SK-N-SH treated with all-trans-retinoic acid at 6 μM for 48 hours (cell line): ENCODE results near the gene VSTM4.

Experiments
- ARNTL ChIP-seq: fragments of 450-650 bp; formaldehyde crosslinking; IDR thresholded peaks from 2 replicates; pipeline ENCODE4 v1.5.0; 2020; ENCODE audit warnings: low read depth, mild to moderate bottlenecking, moderate library complexity, borderline replicate concordance
- CREB5 ChIP-seq: fragments of 250-450 bp; sonication (Bioruptor Pico); IDR thresholded peaks from 2 replicates; pipeline ENCODE4 v1.5.1; 2020; ENCODE audit warnings: low read depth, mild to moderate bottlenecking, moderate library complexity
- CSRNP3 ChIP-seq: fragments of 250-450 bp; sonication (Bioruptor Pico); IDR thresholded peaks from 2 replicates; pipeline ENCODE4 v1.5.1; 2021; ENCODE audit warnings: mild to moderate bottlenecking, moderate library complexity
- GLIS3 ChIP-seq: fragments of 250-450 bp; sonication (Bioruptor Pico); IDR thresholded peaks from 2 replicates; pipeline ENCODE4 v1.5.0; 2020; ENCODE audit warnings: mild to moderate bottlenecking, moderate library complexity
- ISL1 ChIP-seq: fragments of 250-450 bp; sonication (Bioruptor Pico); IDR thresholded peaks from 2 replicates; pipeline ENCODE4 v2.1.2; 2022; ENCODE audit warnings: mild to moderate bottlenecking, moderate library complexity
- PATZ1 ChIP-seq: fragments of 250-450 bp; sonication (Bioruptor Pico); IDR thresholded peaks from 2 replicates; pipeline ENCODE4 v1.8.0; 2020; ENCODE audit warnings: mild to moderate bottlenecking, moderate library complexity, borderline replicate concordance
- POU6F1 ChIP-seq: fragments of 250-450 bp; sonication (Bioruptor Pico); IDR thresholded peaks from 2 replicates; pipeline ENCODE4 v1.8.0; 2021; ENCODE audit warnings: low read depth, mild to moderate bottlenecking, moderate library complexity, borderline replicate concordance
- SNAI2 ChIP-seq: fragments of 250-450 bp; sonication (Bioruptor Pico); IDR thresholded peaks from 2 replicates; pipeline ENCODE4 v1.5.0; 2020; ENCODE audit warnings: mild to moderate bottlenecking, moderate library complexity
- ZC3H10 ChIP-seq: fragments of 250-450 bp; sonication (Bioruptor Pico); IDR thresholded peaks from 2 replicates; pipeline ENCODE4 v1.5.1; 2021; ENCODE audit warnings: mild to moderate bottlenecking, moderate library complexity
- ZFP3 ChIP-seq: fragments of 250-450 bp; sonication (Bioruptor Pico); IDR thresholded peaks from 2 replicates; pipeline ENCODE4 v1.5.0; 2020; ENCODE audit warnings: mild to moderate bottlenecking, moderate library complexity
- ZFP30 ChIP-seq: fragments of 450-650 bp; formaldehyde crosslinking; IDR thresholded peaks from 2 replicates; pipeline ENCODE4 v1.5.0; 2022; ENCODE audit warnings: mild to moderate bottlenecking, moderate library complexity

GRCh38 chr10:49109669-49110340 is 5.5 kb downstream of the VSTM4 start:
- no peak for TF ChIP-seq ZFP30 (CRISPR knock-in tag)
- TF ChIP-seq ZC3H10 (CRISPR knock-in tag) = no peak
- TF ChIP-seq SNAI2 (CRISPR knock-in tag) = no peak
- no peak for TF ChIP-seq GLIS3 (CRISPR knock-in tag)
- no peak for TF ChIP-seq CSRNP3 (CRISPR knock-in tag)
- TF ChIP-seq PATZ1 (CRISPR knock-in tag) = no peak
- no peak for TF ChIP-seq ZFP3 (CRISPR knock-in tag)
- no peak for TF ChIP-seq CREB5 (CRISPR knock-in tag)
- no peak for TF ChIP-seq ISL1 (CRISPR knock-in tag)
- no peak for TF ChIP-seq ARNTL (CRISPR knock-in tag)
- no peak for TF ChIP-seq POU6F1 (CRISPR knock-in tag)
